GM18505 (cell line): Measurements from ENCODE around the gene SPOCK2.

Source experiments
- ATAC-seq: cut with Tn5 transposase; IDR thresholded peaks from one replicate; pipeline ENCODE4 v1.9.1; 2021; ENCODE audit not compliant: unreplicated experiment
- POLR2A ChIP-seq: IDR thresholded peaks from 4 replicates; pipeline ENCODE4 v1.6.1; 2011; ENCODE audit warnings: borderline replicate concordance; ENCODE audit not compliant: insufficient read depth, insufficient read length; ENCODE audit errors: extremely low read depth

Gene SPOCK2

GRCh38 chr10:72019085-72019876 is 69.1 kb downstream of the SPOCK2 start:
- no peak for TF ChIP-seq POLR2A
- no peak for ATAC-seq

- no peak for TF ChIP-seq POLR2A
- no peak for ATAC-seq
Measured at GRCh38 chr10:72016608-72017300, 71.6 kb downstream of the SPOCK2 start.

- no peak for ATAC-seq
- TF ChIP-seq POLR2A: no peak
Measured at GRCh38 chr10:72015841-72016240, 72.5 kb downstream of the SPOCK2 start.

- TF ChIP-seq POLR2A: no peak
- no peak for ATAC-seq
Measured at GRCh38 chr10:72014785-72015480, 73.4 kb downstream of the SPOCK2 start.

GRCh38 chr10:72014197-72014596 is 74.2 kb downstream of the SPOCK2 start:
- TF ChIP-seq POLR2A: no peak
- no peak for ATAC-seq

- no peak for TF ChIP-seq POLR2A
- no peak for ATAC-seq
Measured at GRCh38 chr10:72013202-72013945, 75.0 kb downstream of the SPOCK2 start.

- no peak for TF ChIP-seq POLR2A
- no peak for ATAC-seq
Measured at GRCh38 chr10:72012796-72013195, 75.6 kb downstream of the SPOCK2 start.

GRCh38 chr10:72011976-72012512 is 76.3 kb downstream of the SPOCK2 start:
- no peak for ATAC-seq
- no peak for TF ChIP-seq POLR2A

GRCh38 chr10:72011468-72011867 is 76.9 kb downstream of the SPOCK2 start:
- no peak for TF ChIP-seq POLR2A
- no peak for ATAC-seq

GRCh38 chr10:72011016-72011415 is 77.3 kb downstream of the SPOCK2 start:
- ATAC-seq: no peak
- no peak for TF ChIP-seq POLR2A

GRCh38 chr10:72010234-72010973 is 77.9 kb downstream of the SPOCK2 start:
- TF ChIP-seq POLR2A: no peak
- ATAC-seq: no peak

GRCh38 chr10:72009425-72010081 is 78.8 kb downstream of the SPOCK2 start:
- ATAC-seq: no peak
- no peak for TF ChIP-seq POLR2A
